Endothelial cell (in vitro differentiated cells): ENCODE results near the gene RNF212B. TPM values are rescaled to one million over a fixed set of nuclear protein-coding genes. Genes with fewer than 3 reads are reported as not detected.

Source experiments
- DNase-seq: peaks from one replicate; pipeline ENCODE4 v3.0.0; 2021; ENCODE audit warnings: low spot score
- H3K27ac Mint-ChIP-seq: one replicate; pipeline ENCODE4 v1.8.0; 2021; ENCODE audit warnings: mixed read lengths, inconsistent platforms; ENCODE audit not compliant: unreplicated experiment
- H3K27me3 Mint-ChIP-seq: one replicate; pipeline ENCODE4 v1.8.0; 2021; ENCODE audit warnings: mild to moderate bottlenecking, moderate library complexity, mixed read lengths, inconsistent platforms; ENCODE audit not compliant: unreplicated experiment
- H3K36me3 Mint-ChIP-seq: one replicate; pipeline ENCODE4 v1.8.0; 2021; ENCODE audit warnings: mild to moderate bottlenecking, low read depth, mixed read lengths, inconsistent platforms; ENCODE audit not compliant: unreplicated experiment
- H3K4me1 Mint-ChIP-seq: one replicate; pipeline ENCODE4 v1.8.0; 2021; ENCODE audit warnings: mild to moderate bottlenecking, mixed read lengths, inconsistent platforms; ENCODE audit not compliant: unreplicated experiment
- H3K4me3 Mint-ChIP-seq: one replicate; pipeline ENCODE4 v1.8.0; 2021; ENCODE audit warnings: mild to moderate bottlenecking, mixed read lengths, inconsistent platforms; ENCODE audit not compliant: unreplicated experiment
- H3K9me3 Mint-ChIP-seq: one replicate; pipeline ENCODE4 v1.8.0; 2021; ENCODE audit warnings: mixed read lengths, inconsistent platforms; ENCODE audit not compliant: unreplicated experiment
- CTCF ChIP-seq: fragments of 200-600 bp; sonication (generic); IDR thresholded peaks from one replicate; pipeline ENCODE4 v1.5.0; 2021; ENCODE audit warnings: antibody characterized with exemption; ENCODE audit not compliant: unreplicated experiment
- total RNA-seq: library from RNA; stranded (reverse); fragmentation: NEBNext Ultra II Directional; extraction: Animal tissue kit (Norgen Biotek cat#: 25700); gene quantifications from one replicate; pipeline ENCODE4 v1.2.1, GENCODE V29; 2021; ENCODE audit not compliant: unreplicated experiment

RNF212B gene
- total RNA-seq, 1 donor from 2014 or later: not detected

GRCh38 chr14:23248601-23249000 lies 10.9 kb downstream of the RNF212B start:
- DNase-seq: no peak
- no peaks in the 10 kb centered on the region for H3K36me3 Mint-ChIP-seq
- no peak overlapping the region for H3K27ac Mint-ChIP-seq
- TF ChIP-seq CTCF: no peak
- no peaks in the 10 kb centered on the region for H3K4me1 Mint-ChIP-seq
- no peaks in the 10 kb centered on the region for H3K27me3 Mint-ChIP-seq
- no peak overlapping the region for H3K4me3 Mint-ChIP-seq
- H3K9me3 Mint-ChIP-seq: no peaks in the 10 kb centered on the region

DNA sequence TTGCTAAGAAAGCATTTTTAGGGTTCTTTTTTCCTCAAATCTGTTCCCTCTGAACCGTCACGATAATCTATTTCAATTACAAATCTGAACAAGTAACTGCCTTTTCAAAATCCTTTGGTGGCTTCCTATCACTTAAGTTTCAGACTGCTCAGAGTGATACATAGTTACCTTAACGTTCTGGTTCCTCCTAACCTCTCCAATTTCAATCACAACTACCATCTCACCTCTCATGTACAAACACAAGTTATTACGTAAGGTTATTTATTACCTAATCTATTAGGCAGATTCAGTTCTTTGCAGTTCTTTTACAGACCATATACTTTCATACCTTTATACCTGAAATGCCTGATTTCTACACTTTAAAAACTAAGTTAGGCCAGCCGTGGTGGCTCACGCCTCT lies 12.1 kb downstream of the RNF212B start:
- Mint-ChIP-seq H3K27ac (no peak overlapping the region), H3K36me3 (no peaks in the 10 kb centered on the region)

DNA sequence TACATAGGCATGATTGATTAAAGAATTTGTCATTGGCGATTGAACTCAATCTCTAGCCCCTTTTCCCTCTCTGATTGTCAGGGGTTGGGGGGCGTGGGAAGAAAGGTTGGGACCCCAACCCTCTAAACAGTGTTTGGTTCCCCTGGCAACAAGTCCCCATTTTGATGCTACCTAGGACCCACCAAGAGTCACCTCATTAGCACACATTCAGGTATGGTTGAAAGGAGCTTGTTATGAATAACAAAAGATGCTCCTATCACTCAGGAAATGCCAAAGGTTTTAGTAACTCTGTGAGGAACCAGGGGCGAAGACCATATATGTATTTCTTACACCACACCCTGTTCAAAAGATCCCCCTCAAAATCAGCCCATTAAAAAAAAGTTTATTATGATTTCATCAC lies 14.3 kb downstream of the RNF212B start:
- H3K4me3 Mint-ChIP-seq: no peak overlapping the region
- TF ChIP-seq CTCF: no peak
- no peaks in the 10 kb centered on the region for H3K4me1 Mint-ChIP-seq
- H3K9me3 Mint-ChIP-seq: no peaks in the 10 kb centered on the region
- no peak overlapping the region for H3K27ac Mint-ChIP-seq
- H3K36me3 Mint-ChIP-seq: no peaks in the 10 kb centered on the region
- no peak for DNase-seq
- H3K27me3 Mint-ChIP-seq: no peaks in the 10 kb centered on the region

More for the DNA sequence above, 12.1 kb downstream of the RNF212B start:
- H3K27me3 Mint-ChIP-seq: no peaks in the 10 kb centered on the region
- H3K4me1 Mint-ChIP-seq: no peaks in the 10 kb centered on the region
- no peak overlapping the region for H3K4me3 Mint-ChIP-seq
- no peak for TF ChIP-seq CTCF
- H3K9me3 Mint-ChIP-seq: no peaks in the 10 kb centered on the region
- no peak for DNase-seq

DNA sequence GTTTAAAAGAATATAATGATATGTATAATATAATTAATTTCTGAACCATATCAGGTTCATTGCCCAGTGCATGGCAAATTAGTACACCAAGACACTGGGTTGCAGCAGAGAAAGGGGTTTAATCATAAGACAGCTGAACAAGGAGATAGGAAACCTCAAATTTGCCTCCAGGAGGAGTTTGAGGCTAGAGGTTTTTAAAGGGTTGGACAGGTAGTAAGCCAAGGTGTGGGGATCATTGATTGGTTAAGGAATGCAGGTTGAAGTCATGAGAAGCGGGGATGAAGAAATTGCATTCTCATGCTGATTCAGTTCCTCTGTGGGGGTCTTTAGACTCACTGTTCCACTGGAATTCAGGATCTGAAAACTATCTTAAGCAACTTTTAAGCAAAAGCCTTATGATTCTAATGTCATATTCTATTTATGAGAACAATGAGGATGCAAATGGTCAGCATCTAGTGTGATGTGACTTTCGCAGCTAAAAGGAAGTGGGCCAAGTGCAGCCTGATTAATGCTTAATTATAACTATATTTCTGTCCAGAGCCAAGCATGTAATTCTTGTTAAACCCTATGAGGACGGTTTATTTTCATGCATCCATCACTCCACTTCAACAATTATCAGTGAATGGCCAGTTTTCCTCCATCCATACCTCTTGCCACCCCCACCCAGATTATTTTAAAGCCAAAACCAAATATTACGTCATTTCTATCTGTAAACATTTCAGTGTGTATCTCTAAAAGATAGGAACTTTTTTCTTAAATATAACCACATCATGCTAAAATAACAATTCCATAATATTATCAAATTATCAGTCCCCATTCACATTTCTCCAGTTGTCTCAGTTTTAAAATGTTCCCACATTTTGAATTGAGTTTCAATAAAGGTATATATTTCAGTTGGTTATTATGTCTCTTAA lies 14.9 kb downstream of the RNF212B start:
- Mint-ChIP-seq H3K27me3 (no peaks in the 10 kb centered on the region), H3K27ac (no peak overlapping the region), H3K4me1 (no peaks in the 10 kb centered on the region), H3K36me3 (no peaks in the 10 kb centered on the region), H3K4me3 (no peak overlapping the region), H3K9me3 (no peaks in the 10 kb centered on the region)
- no peak for TF ChIP-seq CTCF
- DNase-seq: no peak

GRCh38 chr14:23258256-23258655 lies 20.5 kb downstream of the RNF212B start:
- H3K9me3 Mint-ChIP-seq: no peaks in the 10 kb centered on the region

More at GRCh38 chr14:23258256-23258655, 20.5 kb downstream of the RNF212B start:
- TF ChIP-seq CTCF: no peak
- H3K36me3 Mint-ChIP-seq: no peaks in the 10 kb centered on the region
- no peaks in the 10 kb centered on the region for H3K27me3 Mint-ChIP-seq
- peaks cover 3% of the 10 kb centered on the region for H3K4me1 Mint-ChIP-seq
- no peak overlapping the region for H3K27ac Mint-ChIP-seq
- no peak overlapping the region for H3K4me3 Mint-ChIP-seq
- no peak for DNase-seq
